Stimulated activated CD4-positive, alpha-beta T cell treated with anti-CD3 and anti-CD28 coated beads, Interleukin-15, amount 100 ng/mL, for 1 hour (primary cell): ENCODE results near the gene ADAM21.
"Not testable (repeated sequence)": the region's sequence is repeated elsewhere in the genome, so short reads cannot be mapped to it uniquely, and the experiment has no call there.

Source experiments
- DNase-seq, 2 donors: peaks; one replicate each; pipeline ENCODE4 v3.0.0-alpha.2; 2020; ENCODE audit warnings: low read depth in 1 of 2, low spot score in 1 of 2

The ADAM21 gene

DNA sequence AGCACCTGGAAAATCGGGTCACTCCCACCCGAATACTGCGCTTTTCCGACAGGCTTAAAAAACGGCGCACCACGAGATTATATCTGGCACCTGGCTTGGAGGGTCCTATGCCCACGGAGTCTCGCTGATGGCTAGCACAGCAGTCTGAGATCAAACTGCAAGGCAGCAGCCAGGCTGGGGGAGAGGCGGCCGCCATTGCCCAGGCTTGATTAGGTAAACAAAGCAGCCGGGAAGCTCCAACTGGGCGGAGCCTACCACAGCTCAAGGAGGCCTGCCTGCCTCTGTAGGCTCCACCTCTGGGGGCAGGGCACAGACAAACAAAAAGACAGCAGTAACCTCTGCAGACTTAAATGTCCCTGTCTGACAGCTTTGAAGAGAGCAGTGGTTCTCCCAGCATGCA is 23.5 kb downstream of the ADAM21 start:
- not testable (repeated sequence) for DNase-seq

DNA sequence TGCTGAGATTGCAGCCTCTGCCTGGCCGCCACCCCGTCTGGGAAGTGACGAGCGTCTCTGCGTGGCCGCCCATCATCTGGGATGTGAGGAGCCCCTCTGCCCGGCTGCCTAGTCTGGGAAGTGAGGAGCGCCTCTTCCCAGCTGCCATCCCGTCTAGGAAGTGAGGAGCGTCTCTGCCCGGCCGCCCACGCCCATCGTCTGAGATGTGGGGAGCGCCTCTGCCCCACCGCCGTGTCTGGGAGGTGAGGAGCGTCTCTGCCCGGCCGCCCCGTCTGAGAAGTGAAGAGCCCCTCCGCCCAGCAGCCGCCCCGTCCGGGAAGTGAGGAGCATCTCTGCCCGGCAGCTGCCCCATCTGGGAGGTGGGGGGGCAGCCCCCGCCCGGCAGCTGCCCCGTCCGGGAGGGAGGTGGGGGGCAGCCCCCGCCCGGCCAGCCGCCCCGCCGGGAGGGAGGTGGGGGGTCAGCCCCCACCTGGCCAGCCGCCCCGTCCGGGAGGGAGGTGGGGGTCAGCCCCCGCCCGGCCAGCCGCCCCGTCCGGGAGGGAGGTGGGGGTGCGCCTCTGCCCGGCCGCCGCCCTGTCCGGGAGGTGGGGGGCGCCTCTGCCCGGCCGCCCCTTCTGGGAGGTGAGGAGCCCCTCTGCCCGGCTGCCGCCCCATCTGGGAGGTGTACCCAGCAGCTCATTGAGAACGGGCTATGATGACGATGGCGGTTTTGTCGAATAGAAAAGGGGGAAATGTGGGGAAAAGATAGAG is 25.6 kb downstream of the ADAM21 start:
- DNase-seq = not testable (repeated sequence)

GRCh38 chr14:70489579-70490200 is 37.7 kb downstream of the ADAM21 start:
- DNase-seq = no peak

DNA sequence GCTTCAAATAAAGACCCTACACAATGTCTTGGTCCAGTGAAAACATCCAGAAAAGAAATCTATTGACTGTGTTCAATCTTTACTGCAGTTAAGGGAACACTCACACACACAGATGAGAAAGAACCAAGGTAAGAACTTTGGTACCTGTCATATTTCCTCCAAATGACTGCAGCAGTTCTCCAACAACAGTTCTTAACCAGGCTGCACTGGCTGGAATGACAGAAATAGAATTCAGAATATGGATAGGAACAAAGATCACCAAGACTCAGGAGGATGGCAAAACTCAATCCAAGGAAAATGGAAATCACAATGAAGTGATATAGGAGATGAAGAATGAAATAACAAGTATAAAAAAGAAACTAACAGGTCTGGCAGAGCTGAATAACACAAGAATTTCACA is 46.2 kb downstream of the ADAM21 start:
- DNase-seq = no peak
